Measurements from ENCODE around the gene ACSBG1.

GRCh38 chr15:78155355-78155939 lies 78.9 kb downstream of the ACSBG1 start:
- no peak for TF ChIP-seq CTCF (conservative IDR thresholded peaks at IDR 0.05)
- no peak for TF ChIP-seq EZH2 (IDR thresholded peaks at IDR 0.05; ENCODE audit: low read depth)

Data from PC-9 (cell line).